ENCODE results near the gene TAS2R9.

DNA sequence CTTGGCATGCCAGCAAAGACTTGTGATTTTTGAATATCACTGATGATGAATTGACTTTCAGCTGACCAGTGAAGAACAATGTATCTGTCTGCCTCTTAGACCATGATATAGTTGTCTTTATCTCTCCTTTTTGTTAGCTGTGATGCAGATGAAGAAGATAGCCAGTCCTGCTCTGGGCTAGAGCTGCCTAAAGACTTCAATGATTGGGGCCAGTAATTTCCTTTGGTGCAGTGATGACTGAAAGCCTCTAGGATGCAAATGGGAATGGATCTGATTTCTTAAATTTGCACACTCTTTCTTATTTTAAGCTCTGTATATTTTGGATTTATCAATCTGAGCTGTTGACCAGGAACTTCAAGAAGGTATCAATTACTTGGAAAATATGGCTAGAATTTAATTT is at the start of gene TAS2R9:
- TF ChIP-seq EZH2 (optimal IDR thresholded peaks at IDR 0.05; ENCODE audit: low read depth, low read length), result no peak
- TF ChIP-seq, protein P1, sequence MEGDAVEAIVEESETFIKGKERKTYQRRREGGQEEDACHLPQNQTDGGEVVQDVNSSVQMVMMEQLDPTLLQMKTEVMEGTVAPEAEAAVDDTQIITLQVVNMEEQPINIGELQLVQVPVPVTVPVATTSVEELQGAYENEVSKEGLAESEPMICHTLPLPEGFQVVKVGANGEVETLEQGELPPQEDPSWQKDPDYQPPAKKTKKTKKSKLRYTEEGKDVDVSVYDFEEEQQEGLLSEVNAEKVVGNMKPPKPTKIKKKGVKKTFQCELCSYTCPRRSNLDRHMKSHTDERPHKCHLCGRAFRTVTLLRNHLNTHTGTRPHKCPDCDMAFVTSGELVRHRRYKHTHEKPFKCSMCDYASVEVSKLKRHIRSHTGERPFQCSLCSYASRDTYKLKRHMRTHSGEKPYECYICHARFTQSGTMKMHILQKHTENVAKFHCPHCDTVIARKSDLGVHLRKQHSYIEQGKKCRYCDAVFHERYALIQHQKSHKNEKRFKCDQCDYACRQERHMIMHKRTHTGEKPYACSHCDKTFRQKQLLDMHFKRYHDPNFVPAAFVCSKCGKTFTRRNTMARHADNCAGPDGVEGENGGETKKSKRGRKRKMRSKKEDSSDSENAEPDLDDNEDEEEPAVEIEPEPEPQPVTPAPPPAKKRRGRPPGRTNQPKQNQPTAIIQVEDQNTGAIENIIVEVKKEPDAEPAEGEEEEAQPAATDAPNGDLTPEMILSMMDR (IDR thresholded peaks at IDR 0.05; ENCODE audit: low read length), result no peak

All from MM.1S (cell line).